Osteoblast (primary cell): ENCODE measurements around the gene KANSL1. TPM values are rescaled to one million over a fixed set of nuclear protein-coding genes. Genes with fewer than 3 reads are reported as not detected.
"Not testable (repeated sequence)": the region's sequence is repeated elsewhere in the genome, so short reads cannot be mapped to it uniquely, and the experiment has no call there.

Experiments
- DNase-seq: peaks from one replicate; pipeline ENCODE4 v3.0.0; 2011; ENCODE audit warnings: low spot score, mixed read lengths; ENCODE audit not compliant: insufficient read length; ENCODE audit errors: missing footprints
- H2AFZ ChIP-seq: 2 replicates; pipeline ENCODE4 v1.6.0; 2011; ENCODE audit warnings: mild to moderate bottlenecking, low read length
- H3K27ac ChIP-seq: 2 replicates; pipeline ENCODE4 v1.5.1; 2011; ENCODE audit warnings: mild to moderate bottlenecking, low read depth, low read length, moderate library complexity
- H3K27me3 ChIP-seq: 2 replicates; pipeline ENCODE4 v1.6.0; 2012; ENCODE audit warnings: mild to moderate bottlenecking, control low read depth, inconsistent platforms, low read length, moderate library complexity; ENCODE audit not compliant: insufficient read depth
- H3K36me3 ChIP-seq: 2 replicates; pipeline ENCODE4 v1.5.1; 2011; ENCODE audit warnings: mild to moderate bottlenecking, low read length, control low read depth, moderate library complexity; ENCODE audit not compliant: insufficient read depth
- H3K4me1 ChIP-seq: 2 replicates; pipeline ENCODE4 v1.5.1; 2011; ENCODE audit warnings: mild to moderate bottlenecking, low read length, control low read depth, moderate library complexity; ENCODE audit not compliant: insufficient read depth
- H3K4me2 ChIP-seq: 2 replicates; pipeline ENCODE4 v1.6.0; 2011; ENCODE audit warnings: mild to moderate bottlenecking, low read length; ENCODE audit not compliant: insufficient read depth
- H3K4me3 ChIP-seq: fragments of 200-600 bp; sonication (generic); 3 replicates; pipeline ENCODE4 v1.5.1; 2012; ENCODE audit warnings: mild to moderate bottlenecking, low read length, inconsistent platforms; ENCODE audit not compliant: insufficient read depth
- H3K79me2 ChIP-seq: 2 replicates; pipeline ENCODE4 v1.6.0; 2012; ENCODE audit warnings: mild to moderate bottlenecking, low read length, control low read depth, inconsistent platforms; ENCODE audit not compliant: insufficient read depth
- H3K9me3 ChIP-seq: 2 replicates; pipeline ENCODE4 v1.5.1; 2011; ENCODE audit warnings: low read depth, low read length, control low read depth
- H4K20me1 ChIP-seq: 2 replicates; pipeline ENCODE4 v1.6.0; 2012; ENCODE audit warnings: mild to moderate bottlenecking, low read length, control low read depth; ENCODE audit not compliant: insufficient read depth
- total RNA-seq: library from RNA; depleted of rRNA; stranded (reverse); fragments of >200 nt; gene quantifications from 2 replicates; pipeline ENCODE4 v1.2.3, GENCODE V29; 2012
- TF ChIP-seq, protein P1 (sequence below): IDR thresholded peaks from 2 replicates; pipeline ENCODE4 v1.5.1; 2011; ENCODE audit warnings: mild to moderate bottlenecking, low read depth, low read length, moderate library complexity; ENCODE audit errors: extremely low read depth

Gene KANSL1
- total RNA-seq, 1 donor, result 151 TPM

DNA sequence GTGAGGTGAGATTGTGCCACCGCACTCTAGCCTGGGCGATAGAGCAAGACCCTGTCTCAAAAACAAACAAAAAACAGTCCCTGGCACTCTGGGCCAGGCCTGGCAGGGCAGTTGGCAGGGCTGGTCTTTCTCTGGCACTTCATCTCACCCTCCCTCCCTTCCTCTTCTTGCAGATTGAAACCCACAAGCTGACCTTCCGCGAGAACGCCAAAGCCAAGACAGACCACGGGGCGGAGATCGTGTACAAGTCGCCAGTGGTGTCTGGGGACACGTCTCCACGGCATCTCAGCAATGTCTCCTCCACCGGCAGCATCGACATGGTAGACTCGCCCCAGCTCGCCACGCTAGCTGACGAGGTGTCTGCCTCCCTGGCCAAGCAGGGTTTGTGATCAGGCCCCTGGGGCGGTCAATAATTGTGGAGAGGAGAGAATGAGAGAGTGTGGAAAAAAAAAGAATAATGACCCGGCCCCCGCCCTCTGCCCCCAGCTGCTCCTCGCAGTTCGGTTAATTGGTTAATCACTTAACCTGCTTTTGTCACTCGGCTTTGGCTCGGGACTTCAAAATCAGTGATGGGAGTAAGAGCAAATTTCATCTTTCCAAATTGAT is 169.3 kb downstream of the KANSL1 start:
- Histone ChIP-seq H4K20me1 (peaks cover under 1% of the 10 kb centered on the region), H3K4me3 (no peak overlapping the region), H2AFZ (no peak overlapping the region), H3K4me2 (no peak overlapping the region), H3K27ac (no peak overlapping the region), H3K9me3 (no peaks in the 10 kb centered on the region), H3K4me1 (no peaks in the 10 kb centered on the region), H3K27me3 (no peaks in the 10 kb centered on the region), H3K36me3 (peaks cover 22% of the 10 kb centered on the region), H3K79me2 (no peaks in the 10 kb centered on the region)
- no peak for DNase-seq
- TF ChIP-seq, protein P1, sequence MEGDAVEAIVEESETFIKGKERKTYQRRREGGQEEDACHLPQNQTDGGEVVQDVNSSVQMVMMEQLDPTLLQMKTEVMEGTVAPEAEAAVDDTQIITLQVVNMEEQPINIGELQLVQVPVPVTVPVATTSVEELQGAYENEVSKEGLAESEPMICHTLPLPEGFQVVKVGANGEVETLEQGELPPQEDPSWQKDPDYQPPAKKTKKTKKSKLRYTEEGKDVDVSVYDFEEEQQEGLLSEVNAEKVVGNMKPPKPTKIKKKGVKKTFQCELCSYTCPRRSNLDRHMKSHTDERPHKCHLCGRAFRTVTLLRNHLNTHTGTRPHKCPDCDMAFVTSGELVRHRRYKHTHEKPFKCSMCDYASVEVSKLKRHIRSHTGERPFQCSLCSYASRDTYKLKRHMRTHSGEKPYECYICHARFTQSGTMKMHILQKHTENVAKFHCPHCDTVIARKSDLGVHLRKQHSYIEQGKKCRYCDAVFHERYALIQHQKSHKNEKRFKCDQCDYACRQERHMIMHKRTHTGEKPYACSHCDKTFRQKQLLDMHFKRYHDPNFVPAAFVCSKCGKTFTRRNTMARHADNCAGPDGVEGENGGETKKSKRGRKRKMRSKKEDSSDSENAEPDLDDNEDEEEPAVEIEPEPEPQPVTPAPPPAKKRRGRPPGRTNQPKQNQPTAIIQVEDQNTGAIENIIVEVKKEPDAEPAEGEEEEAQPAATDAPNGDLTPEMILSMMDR, result no peak

DNA sequence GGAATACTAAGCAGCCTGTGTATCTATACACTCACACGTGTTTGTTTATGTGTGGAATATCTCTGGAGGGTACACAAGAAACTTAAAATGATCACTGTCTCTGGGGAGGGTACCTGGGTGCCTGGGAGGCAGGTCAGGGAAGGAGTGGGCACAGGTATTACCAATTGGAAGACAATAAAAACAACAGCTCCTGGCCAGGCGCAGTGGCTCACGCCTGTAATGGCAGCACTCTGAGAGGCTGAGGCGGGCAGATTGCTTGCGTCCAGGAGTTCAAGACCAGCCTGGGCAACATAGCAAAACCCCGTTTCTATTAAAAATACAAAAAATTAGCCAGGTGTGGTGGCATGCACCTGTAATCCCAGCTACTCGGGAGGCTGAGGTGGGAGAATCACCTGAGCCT is 169.9 kb downstream of the KANSL1 start:
- H3K27ac ChIP-seq, H2AFZ ChIP-seq, H3K9me3 ChIP-seq: not testable (repeated sequence)

DNA sequence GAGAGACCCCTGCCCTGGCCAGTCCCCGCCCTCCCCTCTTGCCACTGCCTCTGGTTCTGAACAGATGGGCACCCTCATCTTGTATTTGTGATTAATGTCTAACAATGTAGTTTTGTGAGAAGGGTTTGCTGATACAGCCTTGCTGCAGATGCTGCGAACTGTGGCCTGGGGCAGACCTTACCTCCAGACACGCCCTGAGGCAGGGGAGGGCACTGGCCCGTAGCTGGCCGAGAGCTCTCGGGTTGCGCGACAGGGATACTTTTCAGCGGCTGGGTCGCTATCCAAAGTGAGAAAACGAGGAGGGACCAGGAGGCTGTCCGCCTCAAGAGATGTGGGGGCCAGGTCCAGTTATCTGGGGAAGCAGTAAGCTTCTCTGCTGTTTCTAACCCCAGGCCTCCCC is 172.2 kb downstream of the KANSL1 start:
- Histone ChIP-seq H4K20me1 (no peaks in the 10 kb centered on the region), H3K27ac (no peak overlapping the region), H3K27me3 (no peaks in the 10 kb centered on the region), H3K79me2 (no peaks in the 10 kb centered on the region), H3K4me2 (no peak overlapping the region), H3K36me3 (peaks cover 4% of the 10 kb centered on the region), H3K4me1 (no peaks in the 10 kb centered on the region), H3K9me3 (no peaks in the 10 kb centered on the region), H2AFZ (no peak overlapping the region), H3K4me3 (no peak overlapping the region)
- DNase-seq, result no peak
- TF ChIP-seq, protein P1, result no peak

More for the DNA sequence above, 169.9 kb downstream of the KANSL1 start:
- not testable (repeated sequence) for H4K20me1 ChIP-seq, H3K4me3 ChIP-seq, H3K27me3 ChIP-seq, DNase-seq, H3K4me2 ChIP-seq, H3K4me1 ChIP-seq, H3K79me2 ChIP-seq
- peaks cover 17% of the 10 kb centered on the region for H3K36me3 ChIP-seq

DNA sequence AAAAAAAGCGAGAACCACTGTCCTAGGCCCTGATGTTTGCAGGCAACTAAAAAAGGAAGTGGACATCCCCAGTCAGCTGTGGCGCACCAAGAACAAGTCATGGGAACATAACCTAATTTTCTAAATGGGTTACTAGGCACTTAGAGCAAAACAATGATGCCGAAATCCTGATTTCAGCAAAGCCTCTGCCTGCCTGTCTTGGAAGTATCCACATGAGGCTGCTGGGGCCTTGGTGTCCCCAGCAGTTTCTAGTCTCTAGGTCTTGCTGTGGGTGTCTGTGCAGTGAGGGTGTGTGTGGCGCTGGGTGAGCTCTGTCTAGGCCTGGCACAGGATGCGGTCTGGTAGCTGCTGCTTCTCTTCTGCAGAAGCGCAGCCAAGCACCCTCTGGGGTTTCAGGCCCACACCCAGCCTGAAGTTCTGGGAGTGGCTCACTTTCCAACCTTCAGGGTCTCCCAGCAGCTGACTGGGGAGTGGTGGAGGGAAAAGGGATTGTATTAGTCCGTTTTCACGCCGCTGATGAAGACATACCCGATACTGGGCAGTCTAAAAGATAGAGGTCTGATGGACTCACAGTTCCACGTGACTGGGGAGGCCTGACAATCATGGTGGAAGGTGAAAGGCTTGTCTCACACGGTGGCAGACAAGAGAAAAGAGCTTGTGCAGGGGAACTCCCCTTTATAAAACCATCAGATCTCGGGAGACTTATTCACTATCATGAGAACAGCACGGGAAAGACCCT is 173.0 kb downstream of the KANSL1 start:
- no peak overlapping the region for H3K4me2 ChIP-seq
- no peaks in the 10 kb centered on the region for H3K27me3 ChIP-seq
- no peak overlapping the region for H2AFZ ChIP-seq
- no peaks in the 10 kb centered on the region for H3K9me3 ChIP-seq
- H3K79me2 ChIP-seq, result no peaks in the 10 kb centered on the region
- H3K4me3 ChIP-seq, result no peak overlapping the region
- no peaks in the 10 kb centered on the region for H4K20me1 ChIP-seq
- TF ChIP-seq, protein P1, result no peak
- H3K4me1 ChIP-seq, result no peaks in the 10 kb centered on the region
- no peak for DNase-seq
- H3K36me3 ChIP-seq, result peaks cover 4% of the 10 kb centered on the region
- no peak overlapping the region for H3K27ac ChIP-seq

DNA sequence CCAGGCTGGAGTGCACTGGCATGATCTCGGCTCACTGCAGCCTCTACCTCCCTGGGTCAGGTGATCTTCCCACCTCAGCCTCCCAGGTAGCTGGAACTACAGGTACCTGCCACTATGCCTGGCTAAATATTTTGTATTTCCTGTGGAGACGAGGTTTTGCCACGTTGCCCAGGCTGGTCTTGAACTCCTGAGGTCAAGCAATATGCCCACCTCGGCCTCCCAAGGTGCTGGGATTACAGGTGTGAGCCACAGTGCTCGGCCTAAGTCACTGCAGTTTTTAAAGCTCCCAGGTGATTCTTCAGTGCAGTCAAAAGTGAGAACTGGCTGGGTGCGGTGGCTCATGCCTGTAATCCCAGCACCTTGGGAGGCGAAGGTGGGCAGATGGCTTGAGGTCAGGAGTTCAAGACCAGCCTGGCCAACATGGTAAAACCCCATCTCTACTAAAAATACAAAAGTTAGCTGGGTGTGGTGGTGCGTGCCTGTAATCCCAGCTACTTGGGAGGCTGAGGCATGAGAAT is 173.8 kb downstream of the KANSL1 start:
- H3K4me2 ChIP-seq, H3K27ac ChIP-seq, H3K79me2 ChIP-seq, H3K4me1 ChIP-seq, H4K20me1 ChIP-seq, H3K4me3 ChIP-seq, H2AFZ ChIP-seq, H3K27me3 ChIP-seq, DNase-seq, H3K9me3 ChIP-seq, H3K36me3 ChIP-seq: not testable (repeated sequence)
